HUES48 (cell line): ENCODE measurements around the gene ZFAND4.

Experiments
- H3K27ac ChIP-seq: one replicate; pipeline ENCODE4 v1.7.0; 2013; ENCODE audit warnings: low read depth, low read length, inconsistent platforms
- H3K27me3 ChIP-seq: 2 replicates; pipeline ENCODE4 v1.6.1; 2013; ENCODE audit warnings: mild to moderate bottlenecking, low read length; ENCODE audit not compliant: control insufficient read depth, insufficient read depth
- H3K36me3 ChIP-seq: 2 replicates; pipeline ENCODE4 v1.6.1; 2013; ENCODE audit warnings: low read length; ENCODE audit not compliant: control insufficient read depth, insufficient read depth
- H3K4me1 ChIP-seq: 2 replicates; pipeline ENCODE4 v1.6.1; 2013; ENCODE audit warnings: mild to moderate bottlenecking, low read length; ENCODE audit not compliant: control insufficient read depth, insufficient read depth
- H3K4me3 ChIP-seq: 2 replicates; pipeline ENCODE4 v1.5.1; 2013; ENCODE audit warnings: mild to moderate bottlenecking, low read depth, low read length
- H3K9ac ChIP-seq: 2 replicates; pipeline ENCODE4 v1.6.1; 2013; ENCODE audit warnings: mild to moderate bottlenecking, low read depth, low read length, moderate library complexity
- H3K9me3 ChIP-seq: 2 replicates; pipeline ENCODE4 v1.6.1; 2013; ENCODE audit warnings: low read length; ENCODE audit not compliant: control insufficient read depth, insufficient read depth

The ZFAND4 gene

DNA sequence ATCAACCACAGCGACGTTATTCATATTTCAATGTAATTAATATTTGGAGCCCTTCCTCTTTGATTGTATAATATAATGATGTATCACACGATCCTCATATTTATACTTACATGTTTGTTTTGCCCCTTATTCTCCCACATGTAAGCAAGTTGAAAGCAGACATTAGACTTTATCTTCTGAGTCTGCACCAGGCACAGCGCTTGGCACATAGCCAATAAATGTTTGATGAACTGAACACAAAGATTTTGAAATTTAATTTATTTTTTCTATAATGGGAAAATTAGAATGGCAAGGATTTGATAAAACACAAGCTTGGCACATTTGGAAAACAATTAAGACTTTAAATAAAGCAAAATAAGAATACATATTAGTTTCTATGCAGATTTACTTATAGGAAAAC lies 31.6 kb downstream of the ZFAND4 start:
- Histone ChIP-seq H3K27me3 (no peaks in the 10 kb centered on the region), H3K36me3 (peaks cover 24% of the 10 kb centered on the region), H3K9ac (no peak overlapping the region), H3K4me1 (no peaks in the 10 kb centered on the region), H3K27ac (no peak overlapping the region), H3K9me3 (no peaks in the 10 kb centered on the region), H3K4me3 (no peak overlapping the region)

DNA sequence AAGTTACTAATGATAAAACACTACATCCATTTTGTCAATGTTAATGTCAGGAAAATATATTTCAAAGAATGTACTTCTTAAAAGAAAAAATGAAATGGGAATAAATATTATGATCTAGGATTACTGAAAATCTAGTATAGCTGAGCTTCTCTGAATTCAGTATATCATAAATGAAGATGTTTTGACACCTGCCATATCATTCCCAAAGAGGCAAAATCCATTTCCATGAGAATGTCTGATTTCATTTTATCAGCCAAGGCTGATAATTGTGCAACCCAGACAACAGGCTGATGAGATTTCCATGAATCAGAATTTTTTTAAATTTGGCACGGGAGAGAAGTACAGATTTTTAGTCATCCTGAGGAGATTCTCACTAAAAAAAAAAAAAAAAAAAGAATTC lies 32.5 kb downstream of the ZFAND4 start:
- H3K27ac ChIP-seq = no peak overlapping the region
- H3K9me3 ChIP-seq = no peaks in the 10 kb centered on the region
- no peaks in the 10 kb centered on the region for H3K4me1 ChIP-seq
- H3K36me3 ChIP-seq = peaks cover 24% of the 10 kb centered on the region; the same call in 1 of the 2 replicates
- H3K4me3 ChIP-seq = no peak overlapping the region
- H3K27me3 ChIP-seq = no peaks in the 10 kb centered on the region
- no peak overlapping the region for H3K9ac ChIP-seq

DNA sequence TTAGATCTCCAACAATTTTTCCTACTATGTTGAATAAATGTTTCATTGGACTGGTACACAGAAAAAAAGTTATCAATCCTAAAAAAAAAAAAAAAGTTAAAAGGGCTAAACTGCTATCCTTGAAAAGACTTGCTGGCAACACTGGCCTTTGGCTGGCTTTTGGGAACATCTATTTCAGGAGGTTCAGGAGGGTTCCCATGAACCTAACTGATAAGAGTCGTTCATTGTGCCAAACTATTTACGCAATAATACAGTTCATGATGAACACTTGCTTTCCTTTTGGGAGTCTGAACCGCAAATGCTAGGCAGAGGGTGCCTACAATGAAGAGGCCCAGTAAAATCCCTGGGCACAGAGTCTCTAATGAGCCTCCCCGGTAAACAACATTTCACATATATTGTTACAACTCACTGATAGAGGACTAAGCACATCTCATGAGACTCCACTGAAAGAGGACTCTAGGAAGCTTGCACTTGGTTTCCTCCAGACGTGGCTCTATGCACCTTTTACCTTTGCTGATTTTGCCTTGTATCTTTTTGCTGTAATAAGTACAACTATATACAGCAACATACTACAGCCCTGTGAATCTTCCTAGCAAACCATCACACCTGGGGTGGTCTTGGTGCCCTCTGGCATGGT lies 45.0 kb downstream of the ZFAND4 start:
- H3K36me3 ChIP-seq = peaks cover 12% of the 10 kb centered on the region
- no peak overlapping the region for H3K4me3 ChIP-seq
- H3K27me3 ChIP-seq = no peaks in the 10 kb centered on the region
- H3K9me3 ChIP-seq = no peaks in the 10 kb centered on the region
- H3K27ac ChIP-seq = no peak overlapping the region
- no peak overlapping the region for H3K9ac ChIP-seq
- no peaks in the 10 kb centered on the region for H3K4me1 ChIP-seq

DNA sequence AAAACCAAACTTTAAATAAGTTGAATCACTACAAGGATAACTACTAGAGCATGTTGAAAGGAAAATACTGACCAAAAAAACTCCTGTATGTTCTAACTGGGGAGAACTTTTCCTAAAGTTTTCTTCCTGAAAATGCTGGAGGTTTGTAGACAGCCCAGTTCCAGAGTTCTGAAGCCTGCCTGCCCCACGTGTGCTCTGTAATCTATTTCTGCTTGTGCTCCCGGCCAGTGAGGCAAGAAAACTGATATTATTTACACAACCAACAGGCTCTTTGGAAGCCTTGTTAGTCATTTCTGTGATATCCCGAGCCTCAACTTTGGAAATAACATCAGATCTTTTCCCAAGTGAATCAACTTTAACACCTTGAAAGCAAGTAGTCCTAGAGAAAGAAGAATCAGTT lies 46.7 kb downstream of the ZFAND4 start:
- Histone ChIP-seq H3K27me3 (no peaks in the 10 kb centered on the region), H3K27ac (no peak overlapping the region), H3K9ac (no peak overlapping the region), H3K9me3 (no peaks in the 10 kb centered on the region), H3K4me3 (no peak overlapping the region), H3K4me1 (no peaks in the 10 kb centered on the region), H3K36me3 (peaks cover 12% of the 10 kb centered on the region)

DNA sequence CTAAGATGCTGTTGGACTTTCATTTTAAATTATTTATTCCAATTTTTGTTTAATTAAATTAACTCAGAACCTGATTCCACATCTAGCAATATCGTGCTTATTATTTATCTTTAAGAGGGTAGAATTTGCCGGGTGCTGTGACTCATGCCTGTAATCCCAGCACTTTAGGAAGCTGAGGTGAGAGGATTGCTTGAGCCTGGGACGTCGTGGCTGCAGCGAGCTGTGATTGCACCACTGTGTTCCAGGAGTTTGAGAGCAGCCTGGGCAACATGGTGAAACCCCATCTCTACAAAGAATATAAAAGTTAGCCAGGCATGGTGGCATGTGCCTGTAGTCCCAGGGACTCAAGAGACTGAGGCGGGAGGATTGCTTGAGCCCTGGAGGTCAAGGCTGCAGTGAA lies 47.8 kb downstream of the ZFAND4 start:
- peaks cover 12% of the 10 kb centered on the region for H3K36me3 ChIP-seq

DNA sequence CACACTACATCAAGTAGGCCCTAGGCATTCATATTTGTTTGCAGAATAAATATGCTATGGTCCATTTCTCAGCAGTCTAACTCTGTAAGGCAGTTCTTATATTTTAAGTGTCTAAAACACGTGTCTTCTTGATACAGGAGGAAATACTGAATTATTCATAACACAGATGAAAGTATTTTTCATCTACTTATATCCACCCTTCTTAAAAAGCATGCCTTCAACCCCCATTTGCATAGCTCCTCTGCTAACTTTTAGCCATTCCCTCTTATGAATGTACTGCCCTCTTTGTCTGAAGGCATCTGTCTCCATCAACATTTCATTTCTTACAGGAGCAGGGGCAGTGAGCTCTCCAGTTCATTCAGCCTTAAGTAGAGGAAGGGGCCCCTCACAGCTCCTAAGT lies 57.7 kb downstream of the ZFAND4 start:
- peaks cover 6% of the 10 kb centered on the region; the same call in 1 of the 2 replicates for H3K36me3 ChIP-seq
- H3K27ac ChIP-seq = no peak overlapping the region
- H3K4me1 ChIP-seq = no peaks in the 10 kb centered on the region
- H3K4me3 ChIP-seq = no peak overlapping the region
- no peak overlapping the region for H3K9ac ChIP-seq
- H3K9me3 ChIP-seq = no peaks in the 10 kb centered on the region
- no peaks in the 10 kb centered on the region for H3K27me3 ChIP-seq

More for the DNA sequence above, 47.8 kb downstream of the ZFAND4 start:
- H3K9me3 ChIP-seq = no peaks in the 10 kb centered on the region
- H3K4me1 ChIP-seq = no peaks in the 10 kb centered on the region
- H3K4me3 ChIP-seq = no peak overlapping the region
- no peaks in the 10 kb centered on the region for H3K27me3 ChIP-seq
- no peak overlapping the region for H3K9ac ChIP-seq
- H3K27ac ChIP-seq = no peak overlapping the region

DNA sequence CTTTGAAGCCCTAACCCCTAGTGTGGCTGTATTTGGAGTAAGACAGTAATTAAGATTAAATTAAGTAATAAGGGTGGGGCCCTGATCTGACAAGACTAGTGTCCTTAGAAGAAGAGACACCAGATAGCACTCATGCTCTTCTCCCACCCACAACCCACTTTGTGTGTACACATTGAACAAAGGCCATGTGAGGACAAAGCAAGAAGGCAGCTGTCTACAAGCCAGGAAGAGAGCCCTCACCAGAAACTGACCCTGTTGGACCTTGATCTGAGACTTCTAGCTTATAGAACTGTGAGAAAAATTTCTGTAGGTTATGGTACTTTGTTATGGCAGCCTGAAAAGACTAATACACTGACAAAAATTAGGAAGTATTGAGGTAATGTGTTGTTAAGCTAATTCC lies 59.8 kb downstream of the ZFAND4 start:
- Histone ChIP-seq H3K4me1 (no peaks in the 10 kb centered on the region), H3K9ac (no peak overlapping the region), H3K27me3 (no peaks in the 10 kb centered on the region), H3K27ac (no peak overlapping the region), H3K4me3 (no peak overlapping the region), H3K36me3 (peaks cover 3% of the 10 kb centered on the region; the same call in 1 of the 2 replicates), H3K9me3 (no peaks in the 10 kb centered on the region)

DNA sequence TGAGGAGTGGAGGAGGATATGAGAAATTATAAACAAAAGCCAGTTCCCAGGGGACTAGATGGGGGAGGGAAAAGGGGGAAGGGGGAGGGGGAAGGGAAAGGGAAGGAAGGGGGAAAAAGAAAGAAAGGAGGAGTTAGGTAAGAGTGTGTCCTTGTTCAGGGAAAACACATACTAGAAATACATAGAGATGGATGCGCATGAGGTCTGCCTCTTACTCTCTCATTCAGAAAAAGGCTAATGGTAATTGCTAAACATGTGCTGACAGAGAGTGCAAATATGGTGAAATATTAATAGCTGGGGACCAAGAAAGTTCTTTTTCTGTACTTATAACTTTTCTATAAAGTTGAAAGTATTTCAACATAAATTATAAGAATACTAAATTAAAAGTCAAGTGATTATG lies 64.5 kb downstream of the ZFAND4 start:
- no peaks in the 10 kb centered on the region for H3K4me1 ChIP-seq
- no peaks in the 10 kb centered on the region for H3K9me3 ChIP-seq
- no peak overlapping the region for H3K4me3 ChIP-seq
- no peak overlapping the region for H3K27ac ChIP-seq
- no peak overlapping the region for H3K9ac ChIP-seq
- no peaks in the 10 kb centered on the region for H3K27me3 ChIP-seq
- no peaks in the 10 kb centered on the region; the same call in 1 of the 2 replicates for H3K36me3 ChIP-seq

DNA sequence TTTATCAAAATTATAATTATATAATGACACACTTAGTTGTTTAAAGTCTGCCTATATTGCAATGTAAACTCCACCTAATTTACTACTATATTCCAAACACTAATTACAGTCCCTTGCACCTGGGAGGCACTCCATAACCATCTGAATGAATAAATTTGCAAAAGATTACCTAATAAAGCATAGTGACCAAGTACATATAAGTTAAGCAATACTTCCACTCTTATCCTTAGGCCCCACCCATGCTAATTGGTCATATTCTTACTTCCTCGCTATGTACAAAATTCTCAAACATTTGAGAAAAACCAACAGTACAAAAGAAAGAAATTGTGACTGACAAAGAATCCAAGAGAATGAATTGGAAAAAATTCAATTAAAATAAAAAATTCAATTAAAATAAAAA lies 65.3 kb downstream of the ZFAND4 start:
- H3K4me1 ChIP-seq = no peaks in the 10 kb centered on the region
- no peak overlapping the region for H3K9ac ChIP-seq
- no peak overlapping the region for H3K4me3 ChIP-seq
- no peaks in the 10 kb centered on the region for H3K27me3 ChIP-seq
- H3K36me3 ChIP-seq = no peaks in the 10 kb centered on the region; the same call in 1 of the 2 replicates
- H3K9me3 ChIP-seq = no peaks in the 10 kb centered on the region
- no peak overlapping the region for H3K27ac ChIP-seq

DNA sequence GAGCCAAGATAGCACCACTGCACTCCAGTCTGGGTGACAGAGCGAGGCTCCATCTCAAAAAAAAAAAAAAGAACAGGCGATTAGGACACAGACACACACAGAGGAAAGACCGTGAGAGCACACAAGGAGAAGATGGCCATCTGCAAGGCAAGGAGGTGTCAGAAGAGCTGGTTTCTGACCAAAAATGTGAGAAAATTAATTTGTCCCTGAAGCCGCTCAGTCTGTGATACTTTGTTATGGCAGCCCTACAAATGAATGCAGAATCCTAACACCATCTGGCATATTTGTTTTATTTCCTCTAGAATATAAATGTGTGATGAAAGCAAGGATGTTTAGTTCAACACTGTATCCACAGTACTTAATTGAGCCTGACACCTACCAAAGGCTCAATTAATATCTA lies 69.7 kb downstream of the ZFAND4 start:
- H3K36me3 ChIP-seq = no peaks in the 10 kb centered on the region
- no peak overlapping the region for H3K4me3 ChIP-seq
- no peaks in the 10 kb centered on the region; the same call in 1 of the 2 replicates for H3K9me3 ChIP-seq
- no peaks in the 10 kb centered on the region for H3K27me3 ChIP-seq
- no peaks in the 10 kb centered on the region for H3K4me1 ChIP-seq
- H3K27ac ChIP-seq = no peak overlapping the region
- H3K9ac ChIP-seq = no peak overlapping the region

DNA sequence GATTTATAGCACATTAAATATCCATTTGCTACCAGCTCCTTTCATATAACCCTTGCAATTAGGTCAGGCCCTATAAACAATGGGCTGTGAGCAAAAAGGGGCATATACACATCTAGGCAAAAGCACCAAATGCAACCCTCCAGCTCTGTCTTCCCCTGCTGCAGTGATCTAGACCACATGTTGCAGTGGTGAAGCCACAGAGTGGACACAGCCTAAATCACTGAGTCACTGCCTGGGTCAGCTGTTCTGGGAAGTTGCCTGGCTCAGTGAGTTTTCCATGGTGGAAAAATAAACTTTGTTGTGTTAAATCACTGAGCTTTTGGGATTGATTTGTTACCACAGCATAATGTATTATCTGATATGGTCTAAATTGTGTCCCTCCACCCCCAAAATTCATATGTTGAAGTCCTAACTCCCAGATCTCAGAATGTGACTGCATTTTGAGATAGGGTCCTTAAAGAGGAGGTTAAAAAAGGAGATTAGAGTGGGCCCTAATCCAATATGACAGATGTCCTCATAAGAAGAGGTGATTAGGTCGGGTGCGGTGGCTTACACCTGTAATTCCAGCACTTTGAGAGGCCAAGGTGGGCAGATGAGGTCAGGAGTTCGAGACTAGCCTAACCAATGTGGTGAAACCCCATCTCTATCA lies 70.4 kb downstream of the ZFAND4 start:
- Histone ChIP-seq H3K4me3 (no peak overlapping the region), H3K9me3 (no peaks in the 10 kb centered on the region; the same call in 1 of the 2 replicates), H3K27ac (no peak overlapping the region), H3K27me3 (no peaks in the 10 kb centered on the region), H3K4me1 (no peaks in the 10 kb centered on the region), H3K36me3 (no peaks in the 10 kb centered on the region), H3K9ac (no peak overlapping the region)
